Astrocyte (in vitro differentiated cells and primary cell): ENCODE data around the gene DDX6.

Experiments used
- CTCF ChIP-seq: IDR thresholded peaks from 2 replicates; pipeline ENCODE4 v1.5.1; 2011; ENCODE audit warnings: low read depth, mild to moderate bottlenecking, inconsistent platforms, low read length, moderate library complexity; ENCODE audit not compliant: insufficient read depth
- EZH2 ChIP-seq: IDR thresholded peaks from 2 replicates; pipeline ENCODE4 v1.6.1; 2012; ENCODE audit warnings: mild to moderate bottlenecking, low read length, inconsistent platforms; ENCODE audit not compliant: insufficient read depth

- TF ChIP-seq EZH2 (no peak), CTCF (no peak)
These were observed 28.5 kb upstream of the DDX6 start for GRCh38 chr11:118819334-118820024.
